H9 (cell line): ENCODE measurements around the gene IL25. TPM values are rescaled to one million over a fixed set of nuclear protein-coding genes. Genes with fewer than 3 reads are reported as not detected.

Source experiments
- DNase-seq: peaks from one replicate; pipeline ENCODE4 v3.0.0-alpha.2; 2017
- H2AFZ ChIP-seq: one replicate; pipeline ENCODE4 v1.6.1; 2013; ENCODE audit warnings: mild to moderate bottlenecking, low read length, control low read depth, moderate library complexity
- H2AK5ac ChIP-seq: 2 replicates; pipeline ENCODE4 v1.6.1; 2013; ENCODE audit warnings: low read length, control low read depth, mixed read lengths; ENCODE audit not compliant: insufficient read length
- H2BK120ac ChIP-seq: one replicate; pipeline ENCODE4 v1.6.1; 2013; ENCODE audit warnings: low read depth, mild to moderate bottlenecking, low read length, control low read depth, inconsistent platforms; ENCODE audit not compliant: poor library complexity, severe bottlenecking
- H2BK12ac ChIP-seq: 2 replicates; pipeline ENCODE4 v1.6.1; 2013; ENCODE audit warnings: low read length, control low read depth, mixed read lengths, low read depth; ENCODE audit not compliant: insufficient read length
- H2BK15ac ChIP-seq: 2 replicates; pipeline ENCODE4 v1.6.1; 2013; ENCODE audit warnings: low read depth, low read length, control low read depth
- H2BK20ac ChIP-seq: one replicate; pipeline ENCODE4 v1.6.1; 2013; ENCODE audit warnings: low read depth, mild to moderate bottlenecking, low read length, control low read depth, inconsistent platforms; ENCODE audit not compliant: poor library complexity, severe bottlenecking
- H2BK5ac ChIP-seq: 2 replicates; pipeline ENCODE4 v1.6.1; 2013; ENCODE audit warnings: low read length, control low read depth, mixed read lengths; ENCODE audit not compliant: insufficient read length
- H3K14ac ChIP-seq: 2 replicates; pipeline ENCODE4 v1.6.1; 2013; ENCODE audit warnings: low read length, control low read depth; ENCODE audit not compliant: insufficient read depth
- H3K18ac ChIP-seq: 2 replicates; pipeline ENCODE4 v1.6.1; 2013; ENCODE audit warnings: low read depth, mild to moderate bottlenecking, mixed read lengths, low read length, control low read depth; ENCODE audit not compliant: insufficient read length
- H3K23ac ChIP-seq: 2 replicates; pipeline ENCODE4 v1.6.1; 2013; ENCODE audit warnings: low read length, control low read depth, mixed read lengths, low read depth; ENCODE audit not compliant: insufficient read length
- H3K23me2 ChIP-seq: 2 replicates; pipeline ENCODE4 v1.6.1; 2013; ENCODE audit warnings: low read depth, mild to moderate bottlenecking, mixed read lengths, low read length, control low read depth; ENCODE audit not compliant: insufficient read length, poor library complexity, severe bottlenecking
- H3K27ac ChIP-seq: 2 replicates; pipeline ENCODE4 v1.5.1; 2013; ENCODE audit warnings: low read length, control low read depth, mixed read lengths, low read depth; ENCODE audit not compliant: insufficient read length
- H3K27me3 ChIP-seq: 2 replicates; pipeline ENCODE4 v1.6.1; 2013; ENCODE audit warnings: low read length, control low read depth, inconsistent platforms; ENCODE audit not compliant: insufficient read depth
- H3K4ac ChIP-seq: 2 replicates; pipeline ENCODE4 v1.6.1; 2013; ENCODE audit warnings: low read depth, mild to moderate bottlenecking, control low read depth, inconsistent platforms, low read length, moderate library complexity
- H3K4me1 ChIP-seq: 2 replicates; pipeline ENCODE4 v1.6.1; 2013; ENCODE audit warnings: low read length, control low read depth, inconsistent platforms; ENCODE audit not compliant: insufficient read depth
- H3K4me2 ChIP-seq: 2 replicates; pipeline ENCODE4 v1.6.1; 2013; ENCODE audit warnings: low read length, control low read depth, mixed read lengths; ENCODE audit not compliant: insufficient read length, insufficient read depth
- H3K56ac ChIP-seq: 2 replicates; pipeline ENCODE4 v1.6.1; 2013; ENCODE audit warnings: low read depth, mild to moderate bottlenecking, mixed read lengths, low read length, control low read depth; ENCODE audit not compliant: insufficient read length
- H3K79me1 ChIP-seq: 2 replicates; pipeline ENCODE4 v1.6.1; 2013; ENCODE audit warnings: low read depth, mild to moderate bottlenecking, moderate library complexity, low read length, control low read depth, inconsistent platforms; ENCODE audit not compliant: insufficient read depth, poor library complexity, severe bottlenecking
- H3K79me2 ChIP-seq: 2 replicates; pipeline ENCODE4 v1.6.1; 2013; ENCODE audit warnings: low read length, control low read depth, inconsistent platforms; ENCODE audit not compliant: insufficient read depth
- H3K9ac ChIP-seq: 2 replicates; pipeline ENCODE4 v1.6.1; 2013; ENCODE audit warnings: low read length, control low read depth, mixed read lengths; ENCODE audit not compliant: insufficient read length; ENCODE audit errors: extremely low read depth
- H3K9me3 ChIP-seq: one replicate; pipeline ENCODE4 v1.6.1; 2013; ENCODE audit warnings: low read depth, low read length, inconsistent platforms; ENCODE audit not compliant: control insufficient read depth
- H3T11ph ChIP-seq: one replicate; pipeline ENCODE4 v1.6.1; 2013; ENCODE audit warnings: mild to moderate bottlenecking, low read length, control low read depth, inconsistent platforms
- H4K20me1 ChIP-seq: one replicate; pipeline ENCODE4 v1.6.1; 2013; ENCODE audit not compliant: control insufficient read depth, insufficient read length, insufficient read depth
- H4K5ac ChIP-seq: 2 replicates; pipeline ENCODE4 v1.6.1; 2013; ENCODE audit warnings: low read depth, mild to moderate bottlenecking, mixed read lengths, low read length, control low read depth; ENCODE audit not compliant: insufficient read length
- H4K8ac ChIP-seq: replicated peaks from 2 replicates; pipeline ENCODE4 v1.6.1; 2013; ENCODE audit warnings: low read length, control low read depth, mixed read lengths, low read depth; ENCODE audit not compliant: insufficient read length
- H4K91ac ChIP-seq: 2 replicates; pipeline ENCODE4 v1.6.1; 2013; ENCODE audit warnings: low read depth, mild to moderate bottlenecking, moderate library complexity, mixed read lengths, low read length, control low read depth; ENCODE audit not compliant: insufficient read length
- H3K27ac Mint-ChIP-seq, 3 experiments: 2 replicates in 2 of 3; 3 replicates in 1 of 3; pipeline ENCODE4 v1.8.0; 2020 to 2021; ENCODE audit warnings: mixed read lengths in 3 of 3, mild to moderate bottlenecking in 1 of 3, moderate library complexity in 1 of 3
- H3K27me3 Mint-ChIP-seq: 2 replicates; pipeline ENCODE4 v1.8.0; 2021; ENCODE audit warnings: low read depth, mild to moderate bottlenecking, moderate library complexity, mixed read lengths
- H3K36me3 Mint-ChIP-seq, 3 experiments: 2 replicates in 2 of 3; 3 replicates in 1 of 3; pipeline ENCODE4 v1.8.0; 2020 to 2021; ENCODE audit warnings: low read depth in 3 of 3, mixed read lengths in 3 of 3; ENCODE audit not compliant: insufficient read depth in 1 of 3
- H3K4me1 Mint-ChIP-seq, 2 experiments: 2 replicates each; pipeline ENCODE4 v1.8.0; 2020; ENCODE audit warnings: mixed read lengths in 2 of 2
- H3K4me3 Mint-ChIP-seq, 2 experiments: 2 replicates in 1 of 2; 3 replicates in 1 of 2; pipeline ENCODE4 v1.8.0; 2020 to 2021; ENCODE audit warnings: mild to moderate bottlenecking in 2 of 2, mixed read lengths in 2 of 2, moderate library complexity in 1 of 2
- H3K9me3 Mint-ChIP-seq, 2 experiments: 2 replicates in 1 of 2; 3 replicates in 1 of 2; pipeline ENCODE4 v1.8.0; 2020; ENCODE audit warnings: mild to moderate bottlenecking in 2 of 2, mixed read lengths in 2 of 2, moderate library complexity in 1 of 2
- WGBS: extraction: QIAGEN DNeasy Blood & Tissue Kit; methylation state at CpG from one replicate; pipeline ENCODE4 v1.1.7; 2013; ENCODE audit warnings: missing lambda C conversion rate, low lambda C conversion rate, mixed read lengths; ENCODE audit not compliant: insufficient read length; ENCODE audit errors: extremely low coverage; 5-methylcytosine and 5-hydroxymethylcytosine counted together
- total RNA-seq: library from RNA; stranded (reverse); gene quantifications from 2 replicates; pipeline ENCODE4 v1.2.1, GENCODE V29; 2021
- TF ChIP-seq, protein P1 (sequence below): fragments of 200-600 bp; sonication (generic); conservative IDR thresholded peaks from 3 replicates; pipeline ENCODE4 v1.8.0; 2021; ENCODE audit warnings: antibody characterized with exemption, mild to moderate bottlenecking

IL25 gene
- total RNA-seq, 1 experiment from 2014 or later, result not detected

DNA sequence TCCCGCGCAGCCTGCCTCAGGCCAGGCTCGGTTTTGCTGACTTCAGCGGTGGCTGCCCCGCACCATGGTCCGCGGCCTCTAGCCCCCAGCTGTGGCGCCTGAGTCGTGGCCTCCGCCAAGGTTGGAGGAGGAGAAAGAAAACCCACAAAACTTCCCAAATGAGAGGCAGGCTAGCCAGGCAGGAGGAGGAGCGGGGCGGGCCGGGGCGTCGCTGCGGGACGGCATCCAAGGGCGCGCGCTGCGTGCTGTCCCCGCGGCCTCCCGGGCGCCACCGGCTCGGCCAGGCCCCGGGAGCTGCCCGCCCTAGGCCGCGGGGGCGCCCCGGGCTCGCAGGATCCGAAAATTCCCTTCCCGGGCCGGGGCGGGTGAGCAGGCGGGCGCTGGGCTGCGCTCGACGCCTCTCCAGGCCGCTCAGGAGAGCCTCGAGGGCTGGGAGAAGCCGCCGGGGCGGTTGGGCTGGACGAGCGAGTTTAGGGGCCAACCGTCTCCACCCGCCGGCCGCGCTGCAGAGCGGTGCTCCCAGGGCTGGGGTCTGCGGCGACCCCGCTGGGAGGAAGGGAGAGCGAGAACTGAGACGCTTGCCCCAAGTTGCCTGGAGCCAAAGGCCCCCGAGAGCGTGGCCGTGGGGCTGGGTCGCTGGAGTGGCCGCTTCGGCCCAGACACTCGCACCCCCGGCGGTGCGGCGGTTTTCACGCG is 7.4 kb upstream of the IL25 start, which contains the start of gene EFS:
TSS of gene EFS (minus strand) at position 137 of the 696 bp plus-strand sequence. CDS start 147 bp downstream, outside the sequence.
- Mint-ChIP-seq H3K9me3 (peaks cover 0 to 2% of the 10 kb centered on the region in 2 experiments; a peak in 1 of 5 replicates), H3K27ac (peak within 1 kb of the TSS; percentile 90 to 93 (median 90)), H3K4me1 (peaks cover 32 to 38% of the 10 kb centered on the region in 2 experiments), H3K36me3 (peaks cover 13 to 31% (median 19%) of the 10 kb centered on the region in 3 experiments), H3K4me3 (peak within 1 kb of the TSS; percentile 79 to 94), H3K27me3 (peaks cover 34% of the 10 kb centered on the region)
- Histone ChIP-seq H3K23ac (no peak within 1 kb of the TSS), H3K56ac (no peak within 1 kb of the TSS), H3K4ac (no peak within 1 kb of the TSS; the same call in 1 of the 2 replicates), H2AFZ (no peak within 1 kb of the TSS), H3K4me1 (peaks cover 4% of the 10 kb centered on the region; the same call in 1 of the 2 replicates), H3K27ac (no peak within 1 kb of the TSS), H3K4me2 (peak within 1 kb of the TSS; percentile 56), H3T11ph (no peak within 1 kb of the TSS), H3K9ac (peak within 1 kb of the TSS; percentile 18), H2BK120ac (no peak within 1 kb of the TSS), H3K79me1 (no peaks in the 10 kb centered on the region), H3K18ac (peak within 1 kb of the TSS; percentile 60), H4K8ac (no peak within 1 kb of the TSS), H3K9me3 (no peaks in the 10 kb centered on the region), H2BK12ac (no peak within 1 kb of the TSS), H4K20me1 (no peaks in the 10 kb centered on the region), H4K91ac (no peak within 1 kb of the TSS), H3K27me3 (no peaks in the 10 kb centered on the region; the same call in 1 of the 2 replicates), H3K23me2 (peaks cover 23% of the 10 kb centered on the region), H2BK5ac (no peak within 1 kb of the TSS), H2BK15ac (no peak within 1 kb of the TSS), H3K14ac (peak within 1 kb of the TSS; percentile 95), H3K79me2 (no peaks in the 10 kb centered on the region), H2BK20ac (no peak within 1 kb of the TSS), H2AK5ac (no peak within 1 kb of the TSS), H4K5ac (no peak within 1 kb of the TSS)
- WGBS, result no CpG with 5 or more reads among the region's 74 CpGs
- no peak for DNase-seq
- TF ChIP-seq, protein P1, sequence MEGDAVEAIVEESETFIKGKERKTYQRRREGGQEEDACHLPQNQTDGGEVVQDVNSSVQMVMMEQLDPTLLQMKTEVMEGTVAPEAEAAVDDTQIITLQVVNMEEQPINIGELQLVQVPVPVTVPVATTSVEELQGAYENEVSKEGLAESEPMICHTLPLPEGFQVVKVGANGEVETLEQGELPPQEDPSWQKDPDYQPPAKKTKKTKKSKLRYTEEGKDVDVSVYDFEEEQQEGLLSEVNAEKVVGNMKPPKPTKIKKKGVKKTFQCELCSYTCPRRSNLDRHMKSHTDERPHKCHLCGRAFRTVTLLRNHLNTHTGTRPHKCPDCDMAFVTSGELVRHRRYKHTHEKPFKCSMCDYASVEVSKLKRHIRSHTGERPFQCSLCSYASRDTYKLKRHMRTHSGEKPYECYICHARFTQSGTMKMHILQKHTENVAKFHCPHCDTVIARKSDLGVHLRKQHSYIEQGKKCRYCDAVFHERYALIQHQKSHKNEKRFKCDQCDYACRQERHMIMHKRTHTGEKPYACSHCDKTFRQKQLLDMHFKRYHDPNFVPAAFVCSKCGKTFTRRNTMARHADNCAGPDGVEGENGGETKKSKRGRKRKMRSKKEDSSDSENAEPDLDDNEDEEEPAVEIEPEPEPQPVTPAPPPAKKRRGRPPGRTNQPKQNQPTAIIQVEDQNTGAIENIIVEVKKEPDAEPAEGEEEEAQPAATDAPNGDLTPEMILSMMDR, result no peak
